ENCODE measurements around the gene OPTN. TPM values are rescaled to one million over a fixed set of nuclear protein-coding genes. Genes with fewer than 3 reads are reported as not detected.
A peak's percentile ranks its signal among the peaks of the same experiment; 100 is the strongest.

OPTN gene
- total and polyA plus RNA-seq, 11 donors, result 88.2 to 191 (median 128) TPM

DNA sequence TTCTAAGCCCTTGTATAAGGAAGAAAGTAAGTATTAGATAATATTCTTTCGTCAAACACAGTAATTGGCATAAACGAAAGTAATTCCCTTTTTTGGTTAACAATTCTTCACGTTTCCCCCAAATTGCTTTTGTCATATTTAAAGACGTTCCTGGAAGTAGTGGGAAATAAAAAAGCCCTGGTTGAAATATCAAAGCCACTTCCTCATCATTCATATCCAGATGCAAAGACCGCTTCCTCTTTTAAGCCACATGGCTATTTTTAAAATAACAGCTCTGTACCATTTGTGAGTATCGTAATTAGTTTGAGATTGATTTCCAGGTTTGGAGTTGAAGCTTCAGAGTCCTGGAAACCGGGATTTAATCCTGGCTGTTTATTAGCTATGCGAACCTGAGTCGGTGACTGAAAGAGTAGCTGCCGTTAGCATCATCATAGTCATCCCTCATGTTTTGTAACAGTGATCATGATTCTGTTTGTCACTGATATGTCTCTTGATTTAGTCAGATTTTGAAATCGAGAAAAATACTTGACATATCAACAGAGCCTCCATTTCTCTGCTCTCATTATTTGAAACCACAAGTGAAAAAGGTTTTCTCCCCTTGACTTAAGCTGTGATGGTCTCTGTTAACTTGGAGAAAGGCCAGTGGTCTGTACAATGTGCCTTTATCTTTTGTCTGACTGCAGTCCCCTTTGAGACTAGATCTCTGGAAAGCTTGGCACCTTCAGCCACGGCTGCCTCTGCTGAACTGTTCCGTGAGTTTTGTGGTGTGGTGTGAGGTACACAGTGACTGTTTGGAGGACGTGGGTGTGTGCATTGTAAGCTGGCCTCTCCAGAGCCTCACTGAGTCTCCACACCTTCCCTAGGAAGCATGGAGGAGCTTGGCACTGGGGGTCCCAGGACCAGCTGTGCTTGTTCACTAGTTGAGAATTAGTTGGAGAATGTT, 18.1 kb downstream of the OPTN start:
- intact Hi-C loops (cut with DNase I), result no loop called here
- WGBS, 4 donors, result 55 to 69% (median 62%) methylated on average over 14 of the region's 14 CpGs
- Histone ChIP-seq H3K27me3 (no peaks in the 10 kb centered on the region), H3K9me3 (no peaks in the 10 kb centered on the region), H3K4me3 (no peak overlapping the region), H3K27ac (peak overlapping the region in 11 of 12 donors; percentile 18 to 69 (median 50)), H3K4me1 (peaks cover 0 to 55% (median 23%) of the 10 kb centered on the region in 12 donors), H3K36me3 (peaks cover 0 to 91% (median 80%) of the 10 kb centered on the region in 9 donors)
- DNase-seq (no peak), ATAC-seq (peak in 2 of 4 donors; percentile 76 to 77)
- TF ChIP-seq, protein P1, sequence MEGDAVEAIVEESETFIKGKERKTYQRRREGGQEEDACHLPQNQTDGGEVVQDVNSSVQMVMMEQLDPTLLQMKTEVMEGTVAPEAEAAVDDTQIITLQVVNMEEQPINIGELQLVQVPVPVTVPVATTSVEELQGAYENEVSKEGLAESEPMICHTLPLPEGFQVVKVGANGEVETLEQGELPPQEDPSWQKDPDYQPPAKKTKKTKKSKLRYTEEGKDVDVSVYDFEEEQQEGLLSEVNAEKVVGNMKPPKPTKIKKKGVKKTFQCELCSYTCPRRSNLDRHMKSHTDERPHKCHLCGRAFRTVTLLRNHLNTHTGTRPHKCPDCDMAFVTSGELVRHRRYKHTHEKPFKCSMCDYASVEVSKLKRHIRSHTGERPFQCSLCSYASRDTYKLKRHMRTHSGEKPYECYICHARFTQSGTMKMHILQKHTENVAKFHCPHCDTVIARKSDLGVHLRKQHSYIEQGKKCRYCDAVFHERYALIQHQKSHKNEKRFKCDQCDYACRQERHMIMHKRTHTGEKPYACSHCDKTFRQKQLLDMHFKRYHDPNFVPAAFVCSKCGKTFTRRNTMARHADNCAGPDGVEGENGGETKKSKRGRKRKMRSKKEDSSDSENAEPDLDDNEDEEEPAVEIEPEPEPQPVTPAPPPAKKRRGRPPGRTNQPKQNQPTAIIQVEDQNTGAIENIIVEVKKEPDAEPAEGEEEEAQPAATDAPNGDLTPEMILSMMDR (IDR thresholded peaks at IDR 0.05), result no peak
- TF ChIP-seq POLR2A (IDR thresholded peaks at IDR 0.05), result no peak

DNA sequence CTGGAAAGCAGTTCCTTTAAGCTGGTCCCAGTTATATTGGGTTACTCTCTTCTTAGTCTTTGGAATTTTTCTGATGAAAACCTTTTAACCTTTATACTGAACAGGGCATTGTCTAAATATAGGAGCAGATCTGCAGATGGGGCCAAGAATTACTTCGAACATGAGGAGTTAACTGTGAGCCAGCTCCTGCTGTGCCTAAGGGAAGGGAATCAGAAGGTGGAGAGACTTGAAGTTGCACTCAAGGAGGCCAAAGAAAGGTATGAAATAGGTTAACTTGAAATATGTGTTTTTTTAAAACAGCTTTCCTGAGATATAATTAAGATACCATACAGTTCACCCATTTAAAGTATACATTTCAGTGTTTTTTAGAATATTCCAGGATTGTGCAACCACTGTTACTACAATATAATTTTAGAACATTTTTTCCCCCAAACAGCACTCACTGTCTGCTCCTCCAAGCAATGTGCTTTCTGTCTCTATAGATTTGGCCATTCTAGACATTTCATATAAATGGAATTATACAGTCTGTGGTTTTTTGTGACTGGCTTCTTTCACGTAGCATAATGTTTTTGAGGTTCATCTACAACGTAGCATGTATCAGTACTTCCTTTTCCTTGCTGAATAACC, 18.9 kb downstream of the OPTN start:
- H3K4me1 ChIP-seq, result peaks cover 0 to 55% (median 23%) of the 10 kb centered on the region in 12 donors
- intact Hi-C loops (cut with DNase I), result no loop called here
- no peaks in the 10 kb centered on the region for H3K9me3 ChIP-seq
- peak overlapping the region in 10 of 12 donors; percentile 27 to 69 (median 54) for H3K27ac ChIP-seq
- DNase-seq (no peak), ATAC-seq (peak in 2 of 4 donors; percentile 31 to 44)
- H3K4me3 ChIP-seq, result no peak overlapping the region
- peaks cover 0 to 91% (median 80%) of the 10 kb centered on the region in 9 donors for H3K36me3 ChIP-seq
- TF ChIP-seq, protein P1 (IDR thresholded peaks at IDR 0.05), result no peak
- no peak for TF ChIP-seq POLR2A (IDR thresholded peaks at IDR 0.05)
- 70 to 74% (median 74%) methylated on average over 3 of the region's 3 CpGs for WGBS, 4 donors
- H3K27me3 ChIP-seq, result no peaks in the 10 kb centered on the region

DNA sequence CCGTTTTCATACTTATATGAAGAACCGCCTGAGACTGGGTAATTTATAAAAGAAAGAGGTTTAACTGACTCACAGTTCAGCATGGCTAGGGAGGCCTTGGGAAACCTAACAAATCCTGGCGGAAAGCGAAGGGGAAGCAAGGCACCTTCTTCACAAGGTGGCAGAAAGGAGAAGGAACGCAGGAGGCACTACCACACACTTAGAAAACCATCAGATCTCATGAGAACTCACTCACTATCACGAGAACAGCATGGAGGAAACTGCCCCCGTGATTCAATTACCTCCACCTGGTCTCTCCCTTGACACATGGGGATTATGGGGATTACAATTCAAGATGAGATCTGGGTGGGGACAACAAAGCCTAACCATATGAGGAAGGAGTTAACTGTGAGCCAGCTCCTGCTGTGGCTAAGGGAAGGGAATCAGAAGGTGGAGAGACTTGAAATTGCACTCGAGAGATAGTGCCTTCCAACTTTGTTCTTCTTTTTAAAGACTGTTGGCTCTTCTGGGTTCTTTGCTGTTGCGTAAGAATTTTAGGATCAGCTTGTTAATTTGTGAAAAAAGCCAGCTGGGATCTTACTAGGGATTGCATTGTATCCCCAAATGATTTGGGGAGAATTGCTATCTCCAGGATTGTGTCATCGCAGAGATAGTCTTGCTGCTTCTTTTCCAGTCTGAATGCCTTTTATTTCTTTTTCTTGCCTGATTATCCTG, 21.0 kb downstream of the OPTN start:
- H3K27ac ChIP-seq, result peak overlapping the region in 2 of 12 donors; percentile 38 to 44
- ATAC-seq, result peak in 3 of 4 donors; percentile 23 to 33 (median 26)

More for the DNA sequence above, 21.0 kb downstream of the OPTN start:
- H3K4me3 ChIP-seq, result no peak overlapping the region
- H3K4me1 ChIP-seq, result peaks cover 0 to 50% (median 19%) of the 10 kb centered on the region in 12 donors
- H3K27me3 ChIP-seq, result no peaks in the 10 kb centered on the region
- H3K36me3 ChIP-seq, result peaks cover 0 to 100% (median 94%) of the 10 kb centered on the region in 9 donors
- intact Hi-C loops (cut with DNase I), result no loop called here
- 78 to 83% (median 79%) methylated on average over 10 of the region's 10 CpGs for WGBS, 4 donors
- DNase-seq, result no peak
- H3K9me3 ChIP-seq, result no peaks in the 10 kb centered on the region
- TF ChIP-seq, protein P1 (IDR thresholded peaks at IDR 0.05), result no peak
- TF ChIP-seq POLR2A (IDR thresholded peaks at IDR 0.05), result no peak
